ENCODE results near the gene NRAS. TPM values are rescaled to one million over a fixed set of nuclear protein-coding genes. Genes with fewer than 3 reads are reported as not detected.
A peak's percentile ranks its signal among the peaks of the same experiment; 100 is the strongest.
"Not testable (repeated sequence)": the region's sequence is repeated elsewhere in the genome, so short reads cannot be mapped to it uniquely, and the experiment has no call there.

Gene NRAS
- total and polyA plus RNA-seq, 2 donors (not counting 1 experiment from before 2014, with no cell fraction given), result 31.0 to 62.3 TPM

GRCh38 chr1:114756009-114756892 is 39.7 kb upstream of the NRAS start:
- Histone ChIP-seq H2AFZ (ENCODE audit: low read length) (no peak overlapping the region), H3K27me3 (ENCODE audit: control insufficient read depth, insufficient read depth, low read length) (no peaks in the 10 kb centered on the region), H3K79me2 (ENCODE audit: control insufficient read depth, insufficient read depth, low read length) (peaks cover 65% of the 10 kb centered on the region), H3K4me1 (ENCODE audit: control insufficient read depth, extremely low read depth, insufficient read depth, low read length) (peaks cover 3% of the 10 kb centered on the region), H3K4me3 (replicated peaks in 1 of 4; ENCODE audit: control extremely low read depth in 1 of 4, insufficient read depth in 1 of 4, low read depth in 3 of 4, low read length in 4 of 4) (peak overlapping the region; percentile 95 to 100 (median 100)), H3K4me2 (ENCODE audit: extremely low read depth, insufficient read depth, low read length) (peak overlapping the region; percentile 98), H3K36me3 (ENCODE audit: control insufficient read depth, insufficient read depth, low read length) (no peaks in the 10 kb centered on the region), H3K27ac (ENCODE audit: insufficient read depth, low read length) (peak overlapping the region; percentile 100), H3K9ac (ENCODE audit: insufficient read depth, low read length) (peak overlapping the region; percentile 32), H3K9me3 (ENCODE audit: control insufficient read depth, insufficient read depth, low read depth, low read length) (no peaks in the 10 kb centered on the region), H4K20me1 (ENCODE audit: control insufficient read depth, extremely low read depth, insufficient read depth, low read length) (peaks cover 20% of the 10 kb centered on the region)
- no peak for TF ChIP-seq CTCF (conservative IDR thresholded peaks at IDR 0.05 in 1 of 2, IDR thresholded peaks at IDR 0.05 in 1 of 2; ENCODE audit: low read depth in 1 of 2, low read length in 2 of 2)
- no peak for TF ChIP-seq EZH2 (IDR thresholded peaks at IDR 0.05; ENCODE audit: low read length, missing control alignments)
- peak in 1 of 2 donors; percentile 7 for DNase-seq (ENCODE audit: low read depth in 2 of 2)

- Histone ChIP-seq H2AFZ (ENCODE audit: low read length) (no peak overlapping the region), H3K4me3 (replicated peaks in 1 of 4; ENCODE audit: control extremely low read depth in 1 of 4, insufficient read depth in 1 of 4, low read depth in 3 of 4, low read length in 4 of 4) (peak overlapping the region; percentile 95 to 100 (median 100)), H3K36me3 (ENCODE audit: control insufficient read depth, insufficient read depth, low read length) (no peaks in the 10 kb centered on the region), H3K27me3 (ENCODE audit: control insufficient read depth, insufficient read depth, low read length) (no peaks in the 10 kb centered on the region), H3K4me1 (ENCODE audit: control insufficient read depth, extremely low read depth, insufficient read depth, low read length) (peaks cover 3% of the 10 kb centered on the region), H3K79me2 (ENCODE audit: control insufficient read depth, insufficient read depth, low read length) (peaks cover 75% of the 10 kb centered on the region), H3K4me2 (ENCODE audit: extremely low read depth, insufficient read depth, low read length) (peak overlapping the region; percentile 98), H4K20me1 (ENCODE audit: control insufficient read depth, extremely low read depth, insufficient read depth, low read length) (peaks cover 25% of the 10 kb centered on the region), H3K9ac (ENCODE audit: insufficient read depth, low read length) (no peak overlapping the region), H3K9me3 (ENCODE audit: control insufficient read depth, insufficient read depth, low read depth, low read length) (no peaks in the 10 kb centered on the region), H3K27ac (ENCODE audit: insufficient read depth, low read length) (no peak overlapping the region)
- peak in 1 of 2 donors; percentile 47 for DNase-seq (ENCODE audit: low read depth in 2 of 2)
- TF ChIP-seq EZH2 (IDR thresholded peaks at IDR 0.05; ENCODE audit: low read length, missing control alignments), result no peak
- no peak for TF ChIP-seq CTCF (conservative IDR thresholded peaks at IDR 0.05 in 1 of 2, IDR thresholded peaks at IDR 0.05 in 1 of 2; ENCODE audit: low read depth in 1 of 2, low read length in 2 of 2)
These were observed 38.7 kb upstream of the NRAS start for GRCh38 chr1:114755006-114755931.

GRCh38 chr1:114753702-114754101 is 37.1 kb upstream of the NRAS start:
- H3K4me2 ChIP-seq (ENCODE audit: extremely low read depth, insufficient read depth, low read length); H3K27me3 ChIP-seq (ENCODE audit: control insufficient read depth, insufficient read depth, low read length): not testable (repeated sequence)

More at GRCh38 chr1:114753702-114754101, 37.1 kb upstream of the NRAS start:
- H3K36me3 ChIP-seq (ENCODE audit: control insufficient read depth, insufficient read depth, low read length); H3K27ac ChIP-seq (ENCODE audit: insufficient read depth, low read length); H3K9me3 ChIP-seq (ENCODE audit: control insufficient read depth, insufficient read depth, low read depth, low read length); DNase-seq (ENCODE audit: low read depth in 2 of 2); H3K4me3 ChIP-seq (replicated peaks in 1 of 4; ENCODE audit: control extremely low read depth in 1 of 4, insufficient read depth in 1 of 4, low read depth in 3 of 4, low read length in 4 of 4); H3K4me1 ChIP-seq (ENCODE audit: control insufficient read depth, extremely low read depth, insufficient read depth, low read length); H2AFZ ChIP-seq (ENCODE audit: low read length); H3K9ac ChIP-seq (ENCODE audit: insufficient read depth, low read length): not testable (repeated sequence)
- Histone ChIP-seq H3K79me2 (ENCODE audit: control insufficient read depth, insufficient read depth, low read length) (peaks cover 91% of the 10 kb centered on the region), H4K20me1 (ENCODE audit: control insufficient read depth, extremely low read depth, insufficient read depth, low read length) (peaks cover 25% of the 10 kb centered on the region)
